Chondrocyte (in vitro differentiated cells): Measurements from ENCODE around the gene THBS4. TPM values are rescaled to one million over a fixed set of nuclear protein-coding genes. Genes with fewer than 3 reads are reported as not detected.

Source experiments
- DNase-seq: peaks from one replicate; pipeline ENCODE4 v3.0.0; 2021; ENCODE audit warnings: mixed read lengths, low spot score
- H3K27ac Mint-ChIP-seq: one replicate; pipeline ENCODE4 v1.8.0; 2021; ENCODE audit warnings: mild to moderate bottlenecking, moderate library complexity, mixed read lengths; ENCODE audit not compliant: unreplicated experiment
- H3K27me3 Mint-ChIP-seq: 2 replicates; pipeline ENCODE4 v1.8.0; 2021; ENCODE audit warnings: low read depth, mixed read lengths
- H3K36me3 Mint-ChIP-seq: 2 replicates; pipeline ENCODE4 v1.8.0; 2021; ENCODE audit warnings: low read depth, mixed read lengths
- H3K4me1 Mint-ChIP-seq: 2 replicates; pipeline ENCODE4 v1.8.0; 2021; ENCODE audit warnings: low read depth, mild to moderate bottlenecking, mixed read lengths
- H3K4me3 Mint-ChIP-seq: one replicate; pipeline ENCODE4 v1.8.0; 2021; ENCODE audit warnings: mild to moderate bottlenecking, moderate library complexity, mixed read lengths; ENCODE audit not compliant: unreplicated experiment
- H3K9me3 Mint-ChIP-seq: 2 replicates; pipeline ENCODE4 v1.8.0; 2021; ENCODE audit warnings: low read depth, mixed read lengths
- CTCF ChIP-seq: fragments of 200-600 bp; sonication (generic); IDR thresholded peaks from 2 replicates; pipeline ENCODE4 v1.5.0; 2021; ENCODE audit warnings: antibody characterized with exemption, mild to moderate bottlenecking, moderate library complexity
- total RNA-seq: library from RNA; stranded (reverse); gene quantifications from 3 replicates; pipeline ENCODE4 v1.2.1, GENCODE V29; 2021

THBS4 gene
- total RNA-seq, 1 donor from 2014 or later: 0.75 TPM

DNA sequence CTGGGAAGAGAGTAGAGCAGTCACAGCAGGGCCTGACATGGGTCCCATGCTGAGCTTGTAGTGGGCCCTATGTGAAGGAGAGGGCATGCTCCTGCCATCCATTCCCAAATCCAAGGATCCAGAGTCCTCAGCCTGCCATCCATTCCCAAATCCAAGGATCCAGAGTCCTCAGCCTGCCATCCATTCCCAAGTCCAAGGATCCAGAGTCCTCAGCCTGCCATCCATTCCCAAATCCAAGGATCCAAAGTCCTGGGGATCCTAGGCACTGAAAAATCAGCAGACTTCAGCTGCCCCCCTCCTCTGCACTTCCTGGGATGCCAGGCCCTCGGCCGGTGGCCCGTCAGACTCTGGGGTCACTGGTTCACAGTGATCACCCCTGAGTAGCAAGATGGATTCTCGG lies 33.6 kb downstream of the THBS4 start:
- Mint-ChIP-seq H3K9me3 (no peaks in the 10 kb centered on the region), H3K4me3 (no peak overlapping the region), H3K27me3 (no peaks in the 10 kb centered on the region), H3K27ac (no peak overlapping the region), H3K36me3 (no peaks in the 10 kb centered on the region), H3K4me1 (peaks cover 10% of the 10 kb centered on the region)
- DNase-seq: no peak
- TF ChIP-seq CTCF: no peak

DNA sequence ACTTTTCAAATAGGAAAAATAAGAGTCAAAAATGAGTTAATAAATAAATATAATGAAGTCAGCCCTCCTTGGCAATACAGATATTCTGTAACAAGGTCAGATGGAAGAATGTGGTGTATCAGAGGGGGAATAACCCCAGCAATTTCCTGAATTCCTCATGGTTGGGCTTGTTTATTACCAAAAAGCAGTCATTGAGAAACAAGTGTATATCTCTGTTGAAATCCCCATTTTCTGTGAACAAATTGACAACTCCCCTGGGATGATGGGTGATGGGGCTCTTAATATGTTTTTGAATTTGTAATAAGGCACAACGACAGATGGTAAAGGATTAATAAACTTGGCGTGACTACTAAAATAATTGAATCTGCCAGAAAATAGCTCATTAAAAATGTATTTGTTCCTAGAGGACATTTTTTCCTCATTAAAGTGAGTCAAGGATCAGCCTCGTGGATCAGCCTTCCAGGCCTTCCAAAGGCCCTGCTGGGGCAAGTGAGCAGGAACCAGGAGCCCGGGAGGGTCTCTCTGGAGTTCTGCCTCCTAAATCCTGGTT lies 34.2 kb downstream of the THBS4 start:
- no peak for TF ChIP-seq CTCF
- Mint-ChIP-seq H3K4me3 (no peak overlapping the region), H3K9me3 (no peaks in the 10 kb centered on the region), H3K27me3 (no peaks in the 10 kb centered on the region), H3K27ac (no peak overlapping the region), H3K4me1 (peaks cover 5% of the 10 kb centered on the region), H3K36me3 (no peaks in the 10 kb centered on the region)
- DNase-seq: no peak

GRCh38 chr5:80069918-80070318 lies 34.8 kb downstream of the THBS4 start:
- no peak for TF ChIP-seq CTCF
- peaks cover 5% of the 10 kb centered on the region for H3K4me1 Mint-ChIP-seq
- H3K27ac Mint-ChIP-seq: no peak overlapping the region
- H3K27me3 Mint-ChIP-seq: no peaks in the 10 kb centered on the region
- no peak overlapping the region for H3K4me3 Mint-ChIP-seq
- DNase-seq: no peak
- no peaks in the 10 kb centered on the region for H3K36me3 Mint-ChIP-seq
- no peaks in the 10 kb centered on the region for H3K9me3 Mint-ChIP-seq

- H3K4me1 Mint-ChIP-seq: peaks cover 5% of the 10 kb centered on the region
- TF ChIP-seq CTCF: no peak
- H3K4me3 Mint-ChIP-seq: no peak overlapping the region
- no peaks in the 10 kb centered on the region for H3K36me3 Mint-ChIP-seq
- no peaks in the 10 kb centered on the region for H3K9me3 Mint-ChIP-seq
- H3K27ac Mint-ChIP-seq: no peak overlapping the region
- no peaks in the 10 kb centered on the region for H3K27me3 Mint-ChIP-seq
- no peak for DNase-seq
Measured at GRCh38 chr5:80070338-80071056, 35.3 kb downstream of the THBS4 start.

GRCh38 chr5:80071510-80072021 lies 36.4 kb downstream of the THBS4 start:
- DNase-seq: no peak
- Mint-ChIP-seq H3K27ac (no peak overlapping the region), H3K4me1 (peaks cover 5% of the 10 kb centered on the region), H3K4me3 (no peak overlapping the region), H3K27me3 (no peaks in the 10 kb centered on the region), H3K36me3 (no peaks in the 10 kb centered on the region), H3K9me3 (no peaks in the 10 kb centered on the region)
- no peak for TF ChIP-seq CTCF
